Femur (tissue), 1 donor: ENCODE results near the gene RYR1.

Experiments
- DNase-seq: peaks from one replicate; pipeline ENCODE4 v3.0.0-alpha.2; 2017

The RYR1 gene

DNA sequence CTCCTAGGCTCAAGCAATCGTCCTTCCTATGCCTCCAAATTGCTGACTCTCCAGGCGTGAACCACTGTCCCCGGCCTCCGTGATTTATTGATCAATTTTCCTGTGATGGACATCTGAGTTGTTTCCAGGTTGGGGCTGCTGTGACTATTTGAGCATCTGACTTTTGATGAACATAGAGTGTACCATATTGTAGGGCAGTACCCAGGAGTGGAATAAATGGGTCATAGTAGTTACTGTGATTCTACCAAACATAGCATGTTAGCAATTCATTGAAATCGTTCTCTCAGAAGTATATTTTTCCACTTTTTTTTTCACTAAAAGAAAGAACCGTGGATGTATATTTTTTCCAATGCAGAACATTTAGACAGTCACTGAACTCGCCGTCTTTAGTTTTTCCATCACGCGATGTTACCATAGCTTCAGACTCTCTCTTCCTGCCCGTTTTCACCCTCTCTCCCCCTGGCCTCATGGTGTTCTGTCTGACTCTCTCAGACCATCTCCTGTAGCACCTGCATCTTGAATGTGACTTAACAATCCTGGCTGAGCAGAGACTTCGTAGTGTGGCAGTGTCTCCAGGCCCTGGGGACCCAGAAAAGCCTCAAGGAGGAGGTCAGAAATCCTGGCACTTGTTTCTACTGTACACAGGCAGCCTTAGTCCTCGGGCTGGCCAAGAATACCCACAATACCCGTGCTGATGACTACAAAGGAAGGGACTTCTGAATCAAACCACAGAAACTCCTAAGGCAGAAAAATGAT, 4.3 kb upstream of the RYR1 start:
- no peak for DNase-seq

DNA sequence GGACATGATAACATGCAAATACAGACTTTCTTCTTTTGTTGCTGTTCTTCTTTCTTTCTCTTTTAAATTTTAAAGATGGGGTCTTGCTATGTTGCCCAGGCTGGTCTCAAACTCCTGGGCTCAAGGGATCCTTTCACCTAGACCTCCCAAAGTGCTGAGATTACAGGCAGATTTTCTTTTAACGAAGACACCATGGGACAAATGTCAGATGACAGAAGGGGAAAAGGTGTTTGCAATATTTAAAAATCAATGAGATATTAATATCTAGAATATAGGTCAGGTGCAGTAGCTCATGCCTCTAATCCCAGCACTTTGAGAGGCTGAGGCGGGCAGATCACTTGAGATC, 3.7 kb upstream of the RYR1 start:
- no peak for DNase-seq

DNA sequence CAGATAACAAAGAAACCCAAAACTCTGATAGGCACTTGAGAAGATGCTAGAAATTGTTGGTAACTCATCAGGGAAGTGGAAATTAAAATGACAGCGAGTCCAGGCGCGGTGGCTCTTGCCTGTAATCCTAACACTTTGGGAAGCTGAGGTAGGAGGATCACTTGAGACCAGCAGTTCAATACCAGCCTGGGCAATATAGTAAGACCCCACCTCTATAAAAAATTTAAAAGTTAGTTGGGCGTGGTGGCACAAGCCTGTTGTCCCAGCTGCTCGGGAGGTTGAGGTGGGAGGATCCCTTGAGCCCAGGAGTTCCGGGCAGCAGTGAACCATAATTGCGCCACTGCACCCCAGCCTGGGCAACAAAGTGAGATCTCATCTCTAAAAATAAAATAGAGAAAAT, 2.6 kb upstream of the RYR1 start:
- no peak for DNase-seq

DNA sequence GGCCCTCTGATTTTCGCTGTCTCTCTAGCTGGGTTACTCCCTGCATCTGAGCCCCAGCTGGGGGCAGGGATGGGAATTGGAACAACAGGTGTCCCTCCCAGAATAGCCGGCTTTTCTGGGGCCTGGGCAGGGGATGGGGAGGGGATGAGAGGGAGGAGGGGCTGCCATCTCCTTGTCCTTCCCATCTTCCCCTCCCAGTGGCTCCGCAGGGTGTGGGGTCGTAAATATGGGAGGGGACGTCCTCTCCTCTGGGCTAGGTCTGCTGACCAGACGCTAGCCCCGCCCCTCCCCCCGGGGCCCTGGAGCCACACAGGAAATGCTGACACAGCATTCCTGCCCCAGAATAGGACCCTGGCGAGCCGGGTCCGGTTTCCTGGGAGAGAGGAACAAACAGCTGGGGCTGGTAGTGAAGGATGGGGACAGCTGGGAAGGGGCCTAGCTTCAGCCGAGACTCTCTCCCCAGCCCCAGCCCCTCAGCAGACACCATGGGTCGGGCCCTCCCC, 1.1 kb downstream of the RYR1 start:
- peak; percentile 89 for DNase-seq

DNA sequence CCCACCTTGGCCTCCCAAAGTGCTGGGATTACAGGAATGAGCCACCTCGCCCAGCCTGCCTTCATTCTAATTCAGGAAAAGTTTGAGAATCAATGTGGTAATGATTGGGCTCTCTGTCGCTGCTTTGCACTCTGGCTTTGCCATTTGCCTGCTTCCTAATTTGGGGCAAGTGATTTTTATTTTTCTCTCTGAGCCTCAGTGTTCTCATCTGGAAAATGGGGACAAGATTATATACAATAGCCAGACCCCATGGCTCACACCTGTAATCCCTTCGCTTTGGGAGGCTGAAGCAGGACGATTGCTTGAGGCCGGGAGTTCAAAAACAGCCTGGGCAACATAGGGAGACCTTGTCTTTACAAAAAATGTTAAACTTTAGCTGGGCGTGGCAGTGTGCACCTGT, 3.8 kb downstream of the RYR1 start:
- DNase-seq, result no peak

DNA sequence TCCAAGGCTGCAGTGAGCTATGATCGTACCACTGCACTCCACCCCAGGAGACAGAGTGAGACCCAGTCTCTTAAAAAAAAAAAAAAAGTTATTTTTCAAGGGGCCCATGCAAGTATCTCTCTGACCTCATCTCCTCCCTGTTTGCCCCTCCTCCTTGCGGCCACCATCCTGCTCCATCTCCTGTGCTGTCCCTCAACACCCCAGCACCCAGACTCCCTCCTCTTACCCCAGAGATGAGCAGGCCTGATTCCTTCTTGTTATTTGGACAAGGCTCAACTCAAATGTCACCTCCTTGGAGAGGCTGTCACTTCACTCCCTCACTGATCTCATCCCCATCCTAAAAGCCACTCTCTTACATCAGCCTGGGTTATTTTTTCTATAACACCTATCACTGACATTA, 4.4 kb downstream of the RYR1 start:
- DNase-seq, result no peak

DNA sequence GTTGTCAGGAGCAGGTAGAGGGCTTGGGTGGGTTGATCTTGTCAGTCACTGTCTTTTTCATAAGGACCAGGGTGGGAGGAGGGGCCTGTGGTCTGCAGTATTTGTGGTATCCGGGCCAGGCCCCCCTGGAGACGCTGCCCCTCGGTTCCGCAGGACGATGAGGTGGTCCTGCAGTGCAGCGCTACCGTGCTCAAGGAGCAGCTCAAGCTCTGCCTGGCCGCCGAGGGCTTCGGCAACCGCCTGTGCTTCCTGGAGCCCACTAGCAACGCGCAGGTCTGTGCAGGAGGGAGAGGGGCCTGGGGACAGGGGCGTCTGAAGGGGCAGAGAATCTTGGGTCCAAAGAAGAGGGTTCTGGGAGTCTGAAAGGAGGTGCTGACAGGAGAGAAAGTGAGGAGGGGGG, 7.1 kb downstream of the RYR1 start:
- no peak for DNase-seq

DNA sequence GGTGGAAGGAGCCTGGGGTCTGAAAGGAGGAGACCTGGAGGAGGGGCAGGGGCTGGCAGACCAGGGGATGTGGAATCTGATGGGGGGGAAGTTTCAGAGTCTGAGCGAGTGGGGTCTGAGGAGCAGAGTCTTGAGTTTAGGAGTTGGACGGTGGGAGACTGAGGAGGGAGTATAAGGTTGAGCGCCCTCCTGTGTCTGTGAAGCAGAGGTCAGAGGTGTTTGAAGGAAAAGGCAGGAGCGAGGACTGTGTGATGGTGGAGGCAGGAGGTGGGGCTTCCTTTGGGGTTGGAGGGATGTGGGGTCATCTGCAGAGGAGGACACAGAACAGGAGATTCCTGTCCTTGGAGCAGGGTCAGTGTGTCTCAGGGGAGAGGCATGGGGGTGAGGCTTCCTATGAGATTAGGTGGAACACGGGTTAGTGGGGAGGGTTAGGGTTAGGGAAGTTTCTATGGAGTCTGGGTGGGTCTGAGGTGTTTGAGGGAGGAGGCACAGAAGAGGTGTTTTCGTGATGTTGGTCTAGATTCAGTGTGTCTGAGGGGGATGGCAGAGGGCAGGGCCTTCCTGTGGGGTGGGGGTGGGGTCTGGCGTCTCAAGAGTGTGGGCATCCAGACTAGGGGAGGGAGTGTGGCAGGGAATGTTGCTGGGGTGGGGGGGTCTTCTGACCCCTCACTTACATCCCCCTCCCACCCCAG, 8.3 kb downstream of the RYR1 start:
- DNase-seq, result no peak

DNA sequence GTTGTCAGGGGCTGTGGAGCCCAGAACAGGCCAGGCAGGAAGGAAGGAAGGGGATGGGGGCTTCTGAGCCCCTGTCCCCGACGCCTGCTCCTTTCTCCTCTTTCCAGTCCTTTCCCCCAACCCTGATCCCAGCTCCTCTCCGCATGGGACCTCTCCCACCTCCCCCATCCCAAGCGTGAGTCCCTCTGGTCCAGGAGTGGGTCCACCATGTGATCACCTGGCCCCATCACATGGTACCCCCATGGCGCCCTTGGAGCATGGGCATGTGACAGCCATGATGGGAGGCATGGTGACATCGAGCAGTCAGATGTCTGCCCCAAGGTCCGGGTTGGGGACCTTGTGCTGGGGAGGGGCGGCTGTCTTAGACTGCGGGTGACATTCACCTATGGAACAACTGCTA, 9.2 kb downstream of the RYR1 start:
- DNase-seq, result no peak

DNA sequence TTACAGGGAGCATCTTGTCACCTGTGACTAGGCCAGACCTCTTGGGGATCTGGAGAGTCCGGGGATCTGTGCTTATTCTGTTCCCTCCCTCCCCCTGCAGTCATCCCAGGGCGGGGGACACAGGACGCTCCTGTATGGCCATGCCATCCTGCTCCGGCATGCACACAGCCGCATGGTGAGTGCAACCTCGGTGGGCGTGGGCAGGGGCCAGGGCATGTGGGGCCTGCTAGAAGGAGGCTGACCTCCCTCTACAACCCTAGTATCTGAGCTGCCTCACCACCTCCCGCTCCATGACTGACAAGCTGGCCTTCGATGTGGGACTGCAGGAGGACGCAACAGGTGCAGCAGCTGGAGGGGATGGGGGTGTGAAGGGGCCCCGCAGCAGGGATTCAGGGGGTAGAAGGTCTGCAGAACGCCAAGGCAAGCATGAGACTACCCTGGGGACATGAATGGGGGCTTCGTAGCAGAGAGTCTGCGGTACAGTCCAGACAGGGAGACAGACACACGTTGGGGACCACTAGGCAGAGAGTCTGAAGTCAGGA, 10.0 kb downstream of the RYR1 start:
- no peak for DNase-seq

DNA sequence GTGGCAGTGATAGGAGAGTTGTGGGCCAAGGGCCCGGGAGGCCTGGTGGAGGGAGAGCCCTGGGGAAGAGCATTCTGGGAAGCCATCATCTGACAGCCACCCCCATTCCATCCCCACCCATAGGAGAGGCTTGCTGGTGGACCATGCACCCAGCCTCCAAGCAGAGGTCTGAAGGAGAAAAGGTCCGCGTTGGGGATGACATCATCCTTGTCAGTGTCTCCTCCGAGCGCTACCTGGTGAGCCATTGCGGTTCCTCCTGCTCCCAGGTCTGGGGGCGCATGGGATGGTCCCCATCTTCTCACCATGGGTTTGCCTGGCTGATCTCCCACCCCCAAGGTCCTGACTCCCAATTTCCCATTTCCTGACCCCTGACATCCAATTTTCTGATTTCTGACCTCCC, 10.5 kb downstream of the RYR1 start:
- DNase-seq, result no peak

DNA sequence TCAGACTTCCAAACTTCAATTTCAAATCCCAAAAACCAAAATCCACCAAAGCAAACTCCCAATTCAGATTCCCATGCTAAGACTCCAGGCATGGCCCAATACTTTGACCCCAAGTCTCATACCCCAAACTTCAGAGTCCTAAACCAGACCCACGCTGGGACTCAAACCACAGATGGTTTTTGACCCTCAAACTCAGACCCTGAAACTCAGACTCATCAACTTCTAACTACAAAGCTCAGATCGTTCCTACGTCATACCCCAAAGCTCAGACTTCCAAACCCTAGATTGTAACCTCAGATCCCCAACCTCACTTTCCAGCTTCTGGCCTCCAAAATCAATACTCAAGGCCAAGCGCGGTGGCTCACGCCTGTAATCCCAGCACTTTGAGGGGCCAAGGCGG, 11.9 kb downstream of the RYR1 start:
- no peak for DNase-seq

DNA sequence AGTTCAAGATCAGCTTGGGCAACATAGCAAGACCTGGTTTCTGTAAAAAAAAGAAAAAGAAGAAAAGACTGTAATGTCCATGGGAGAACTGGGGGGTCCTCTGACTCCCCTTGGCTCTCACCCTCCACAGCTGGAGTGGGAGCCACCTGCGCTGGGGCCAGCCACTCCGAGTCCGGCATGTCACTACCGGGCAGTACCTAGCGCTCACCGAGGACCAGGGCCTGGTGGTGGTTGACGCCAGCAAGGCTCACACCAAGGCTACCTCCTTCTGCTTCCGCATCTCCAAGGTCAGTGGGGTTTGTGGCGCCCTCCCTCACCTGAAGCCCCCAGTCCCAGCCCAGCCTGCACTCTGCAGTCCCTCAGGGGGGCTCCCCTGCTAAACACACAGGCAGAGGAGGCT, 14.7 kb downstream of the RYR1 start:
- DNase-seq, result no peak

DNA sequence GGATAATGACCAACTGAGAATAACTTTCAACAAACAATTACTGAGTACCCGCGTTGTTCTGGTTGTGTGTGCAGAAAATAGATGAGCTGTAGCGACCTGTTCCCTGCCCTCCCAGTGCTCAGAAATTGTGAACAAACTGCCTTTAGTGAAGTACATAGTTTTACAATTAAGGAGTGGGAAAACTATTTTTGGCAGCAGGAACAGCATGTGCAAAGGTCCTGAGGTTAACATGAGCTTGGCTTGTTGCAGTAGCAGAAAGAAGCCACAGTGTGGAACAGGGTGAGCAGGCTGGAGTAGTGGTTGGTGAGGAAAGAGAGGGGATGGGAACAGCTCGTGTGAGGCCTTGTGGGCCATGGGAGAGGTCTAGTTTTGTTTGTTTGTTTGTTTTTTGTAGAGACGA, 16.0 kb downstream of the RYR1 start:
- DNase-seq, result no peak

DNA sequence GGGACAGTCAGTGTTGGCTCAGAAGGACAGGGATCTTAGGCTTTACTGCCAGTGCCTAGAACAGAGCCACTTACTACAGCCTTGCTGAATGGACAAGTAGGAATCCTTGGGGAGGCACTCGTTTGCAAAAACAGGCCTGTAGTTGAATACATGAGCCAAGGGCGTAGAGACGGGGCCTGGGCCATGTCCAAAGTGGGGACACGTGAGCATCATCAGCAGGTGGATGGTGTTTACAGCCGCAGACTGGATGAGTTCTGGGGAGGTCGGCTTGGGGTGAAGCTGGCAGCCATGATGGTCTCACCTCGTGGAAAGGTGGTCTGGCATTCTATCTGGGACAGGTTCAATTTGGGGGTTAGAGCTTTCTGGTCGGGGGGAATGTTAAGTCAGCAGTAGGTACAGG, 17.5 kb downstream of the RYR1 start:
- no peak for DNase-seq

DNA sequence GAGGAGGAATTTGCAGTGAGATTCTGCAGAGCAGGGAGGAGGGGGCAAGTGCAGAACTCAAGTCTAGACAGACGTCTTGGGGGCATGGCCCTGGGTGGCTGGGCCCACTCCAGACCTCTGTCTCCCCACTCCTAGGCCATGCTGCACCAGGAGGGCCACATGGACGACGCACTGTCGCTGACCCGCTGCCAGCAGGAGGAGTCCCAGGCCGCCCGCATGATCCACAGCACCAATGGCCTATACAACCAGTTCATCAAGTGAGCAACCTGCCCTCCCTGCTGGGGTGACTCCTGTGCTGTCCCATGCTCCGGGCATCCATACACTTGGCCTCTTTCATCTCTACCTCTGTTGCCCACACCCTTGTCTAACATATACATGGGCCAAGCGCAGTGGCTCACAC, 18.1 kb downstream of the RYR1 start:
- no peak for DNase-seq

DNA sequence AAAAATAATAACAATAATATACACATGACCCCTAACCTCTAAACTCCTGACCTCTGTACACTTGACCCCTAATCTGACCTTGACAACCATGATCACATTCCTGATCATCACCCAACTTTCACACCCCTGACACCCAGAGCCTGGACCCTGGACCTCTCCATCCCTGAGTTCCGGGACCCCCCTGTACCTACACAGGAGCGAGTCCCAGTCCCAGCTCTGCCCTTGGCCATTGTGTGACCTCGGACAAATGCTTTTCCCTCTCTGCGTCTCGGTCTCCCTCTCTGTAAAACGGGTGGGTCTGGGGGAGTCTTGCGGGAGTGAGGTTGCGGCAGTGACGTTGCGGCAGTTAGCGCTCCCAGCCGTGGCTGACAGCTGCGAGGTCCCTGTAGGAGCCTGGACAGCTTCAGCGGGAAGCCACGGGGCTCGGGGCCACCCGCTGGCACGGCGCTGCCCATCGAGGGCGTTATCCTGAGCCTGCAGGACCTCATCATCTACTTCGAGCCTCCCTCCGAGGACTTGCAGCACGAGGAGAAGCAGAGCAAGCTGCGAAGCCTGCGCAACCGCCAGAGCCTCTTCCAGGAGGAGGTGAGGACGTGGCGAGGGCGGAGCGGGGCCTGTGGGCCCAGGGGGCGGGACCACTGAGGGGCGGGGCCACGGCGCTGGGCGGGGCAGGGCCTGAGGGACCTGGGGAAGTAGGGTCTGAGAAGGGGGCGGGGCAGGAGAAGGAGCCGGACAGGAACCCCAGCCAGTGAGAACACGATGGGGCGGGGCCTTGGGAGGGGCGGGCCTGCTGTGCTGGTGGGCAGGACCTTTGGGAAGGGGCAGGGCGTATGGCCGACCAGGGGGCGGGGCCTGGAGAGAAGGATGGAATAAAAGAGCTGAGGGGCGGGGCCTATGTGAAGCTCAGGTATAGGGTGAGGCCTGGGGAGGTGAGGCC, 19.2 kb downstream of the RYR1 start:
- no peak for DNase-seq

DNA sequence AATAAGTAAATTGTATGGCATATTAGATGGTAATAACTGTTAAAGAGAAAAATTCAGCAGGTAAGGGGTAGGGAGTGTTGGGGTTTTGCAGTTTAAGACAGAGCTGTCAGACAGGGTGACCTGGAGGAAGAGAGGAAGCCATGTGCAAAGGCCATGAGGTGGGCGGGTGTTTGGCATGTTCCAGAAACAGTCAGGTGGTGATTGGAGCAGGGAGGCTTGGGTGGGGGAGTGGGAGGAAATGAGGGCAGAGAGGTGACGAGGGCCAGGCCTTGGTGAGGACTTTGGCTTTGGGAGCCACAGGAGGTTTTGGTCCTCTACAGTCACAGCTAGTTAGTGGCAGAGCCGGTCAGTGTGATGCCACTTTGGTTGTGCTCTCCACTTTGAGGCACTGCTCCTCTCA, 20.1 kb downstream of the RYR1 start:
- DNase-seq, result no peak

DNA sequence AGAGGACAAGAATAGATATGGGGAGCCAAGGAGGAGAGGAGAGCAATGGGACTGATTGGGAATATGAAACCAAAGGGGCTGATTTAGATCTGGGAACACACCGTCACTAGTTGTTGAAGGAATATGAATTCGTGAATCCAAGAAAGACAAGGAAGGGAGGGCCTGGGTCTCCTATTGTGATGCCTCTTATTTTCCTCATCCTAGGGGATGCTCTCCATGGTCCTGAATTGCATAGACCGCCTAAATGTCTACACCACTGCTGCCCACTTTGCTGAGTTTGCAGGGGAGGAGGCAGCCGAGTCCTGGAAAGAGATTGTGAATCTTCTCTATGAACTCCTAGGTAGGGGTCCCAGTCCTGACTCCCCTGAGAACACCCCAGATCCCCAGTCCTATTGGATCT, 21.5 kb downstream of the RYR1 start:
- no peak for DNase-seq

DNA sequence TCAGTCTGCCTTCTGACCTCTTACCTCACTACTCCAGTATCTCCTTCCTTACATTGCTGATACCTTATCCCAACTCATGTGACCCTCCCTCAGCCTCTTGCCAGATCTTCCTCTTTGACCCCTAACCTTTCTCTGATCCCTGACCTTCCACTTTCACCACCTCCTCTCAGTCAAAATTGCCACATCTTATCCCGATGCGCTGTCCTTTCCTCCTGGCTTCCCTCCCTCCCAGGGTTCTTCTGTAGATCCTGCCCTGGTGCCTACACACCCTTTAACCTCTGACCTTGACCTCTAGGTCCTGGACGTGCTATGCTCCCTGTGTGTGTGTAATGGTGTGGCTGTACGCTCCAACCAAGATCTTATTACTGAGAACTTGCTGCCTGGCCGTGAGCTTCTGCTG, 23.7 kb downstream of the RYR1 start:
- DNase-seq, result no peak

DNA sequence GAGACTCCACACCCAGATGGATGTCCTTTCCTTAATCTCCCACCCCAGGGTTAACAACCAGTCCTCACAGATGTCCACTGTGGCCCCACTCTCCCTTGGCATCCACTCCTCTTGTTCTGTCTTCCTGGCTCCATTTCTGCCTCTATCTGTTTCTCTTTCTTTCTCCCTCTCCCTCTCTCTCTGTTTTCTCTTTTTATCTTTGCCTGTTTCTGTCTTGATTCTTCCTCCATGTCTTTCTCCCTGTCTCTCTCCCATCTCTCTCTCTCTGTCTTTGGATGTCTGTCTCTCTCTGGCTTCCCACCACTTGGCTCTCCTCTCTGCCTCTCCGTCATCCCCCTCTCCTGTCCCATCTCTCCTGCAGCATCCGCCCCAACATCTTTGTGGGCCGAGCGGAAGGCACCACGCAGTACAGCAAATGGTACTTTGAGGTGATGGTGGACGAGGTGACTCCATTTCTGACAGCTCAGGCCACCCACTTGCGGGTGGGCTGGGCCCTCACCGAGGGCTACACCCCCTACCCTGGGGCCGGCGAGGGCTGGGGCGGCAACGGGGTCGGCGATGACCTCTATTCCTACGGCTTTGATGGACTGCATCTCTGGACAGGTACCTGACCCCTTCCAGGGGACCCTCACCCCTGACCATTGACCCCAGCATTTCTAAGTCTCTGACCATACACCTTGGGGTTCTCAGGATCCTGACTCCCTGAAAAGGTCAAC, 24.4 kb downstream of the RYR1 start:
- DNase-seq, result no peak

DNA sequence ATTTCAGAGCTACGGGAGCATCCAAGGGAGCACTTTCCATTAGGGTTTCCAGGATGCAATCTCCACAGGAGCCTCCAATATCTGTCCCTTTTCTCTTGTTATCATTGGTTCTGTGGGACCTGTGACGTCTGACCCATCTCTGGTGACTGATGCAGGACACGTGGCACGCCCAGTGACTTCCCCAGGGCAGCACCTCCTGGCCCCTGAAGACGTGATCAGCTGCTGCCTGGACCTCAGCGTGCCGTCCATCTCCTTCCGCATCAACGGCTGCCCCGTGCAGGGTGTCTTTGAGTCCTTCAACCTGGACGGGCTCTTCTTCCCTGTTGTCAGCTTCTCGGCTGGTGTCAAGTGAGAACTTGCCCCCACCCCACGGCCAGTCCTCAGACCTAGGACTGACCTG, 25.5 kb downstream of the RYR1 start:
- no peak for DNase-seq

DNA sequence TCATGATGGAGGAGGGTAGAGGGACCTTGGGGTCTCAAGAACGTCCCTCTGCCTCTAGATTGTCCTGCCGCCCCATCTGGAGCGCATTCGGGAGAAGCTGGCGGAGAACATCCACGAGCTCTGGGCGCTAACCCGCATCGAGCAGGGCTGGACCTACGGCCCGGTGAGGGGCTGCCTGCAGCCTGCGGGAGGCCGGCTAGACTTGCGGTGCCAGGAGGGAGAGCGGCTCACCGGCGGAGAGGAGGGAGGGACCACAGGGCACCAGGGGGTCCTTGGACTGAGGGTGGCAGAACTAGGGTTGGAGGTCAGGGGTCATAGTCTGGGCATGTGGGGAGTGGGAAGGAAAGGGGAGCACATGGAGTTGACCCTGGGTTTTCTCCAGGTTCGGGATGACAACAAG, 29.9 kb downstream of the RYR1 start:
- no peak for DNase-seq
